A549 treated with RU486 at 1 μM for 4 hours (cell line): ENCODE results near the gene PTER. TPM values are rescaled to one million over a fixed set of nuclear protein-coding genes. Genes with fewer than 3 reads are reported as not detected.

Experiments
- total RNA-seq: library from RNA; stranded (reverse); fragments of 200-300 nt; extraction: Qiagen RNA extraction; gene quantifications from 5 replicates; pipeline ENCODE4 v1.2.3, GENCODE V29; 2022; ENCODE audit warnings: low read depth

Gene PTER
- 10.8 to 19.0 TPM (median 14.7 TPM) in 5 replicates for total RNA-seq

GRCh38 chr10:16436758-16437539 is at the start of gene PTER:
Gene PTER (plus strand): TSS chr10:16437010. CDS start chr10:16484385, 47,375 bp downstream.

DNA sequence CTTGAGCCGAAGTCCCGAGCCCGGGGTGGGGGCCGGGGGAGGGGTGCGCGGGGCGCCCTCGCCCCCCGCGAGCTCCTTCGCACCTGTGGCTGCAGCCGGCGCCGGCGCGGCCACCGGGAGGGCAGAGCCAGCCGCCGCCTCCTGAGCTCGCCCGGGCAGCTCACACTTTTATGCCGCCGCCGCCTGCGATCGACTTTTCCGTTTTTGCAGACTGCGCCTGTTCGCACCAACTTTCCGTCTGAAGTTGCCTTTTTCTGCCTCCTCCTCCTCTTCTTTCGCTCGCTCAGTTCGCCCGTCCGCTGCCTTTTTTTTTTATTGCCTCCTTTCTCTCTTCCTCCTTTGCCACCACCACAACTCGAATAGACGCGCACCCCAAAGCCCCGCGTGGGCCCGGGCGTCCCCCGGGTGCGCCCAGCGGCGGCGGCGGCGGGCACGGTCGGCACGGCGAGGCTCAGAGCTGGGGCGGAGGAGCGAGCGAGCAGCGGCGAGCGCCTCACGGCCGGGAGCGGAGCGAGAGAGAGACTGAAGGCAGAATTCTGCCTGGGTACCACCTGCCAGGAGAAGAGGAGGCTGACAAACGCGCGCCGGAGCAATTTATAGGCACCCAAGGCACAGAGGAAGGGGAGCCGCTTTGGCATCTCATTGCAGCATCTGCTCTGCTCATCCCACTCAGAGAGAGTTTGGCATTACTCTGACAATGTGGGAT is 84.7 kb downstream of the PTER start, which contains the start of gene C1QL3:
C1QL3 (minus strand) TSS at position 569 of the 706 bp plus-strand sequence. CDS start 814 bp downstream, outside the sequence.

Other genes starting within 250 kb of the PTER start
- not detected in 5 replicates for gene C1QL3, start 84.9 kb downstream of the PTER start, total RNA-seq